GM18520 (cell line): ENCODE data around the gene ERI3.
"Not testable (repeated sequence)": the region's sequence is repeated elsewhere in the genome, so short reads cannot be mapped to it uniquely, and the experiment has no call there.

Source experiments
- ATAC-seq: cut with Tn5 transposase; IDR thresholded peaks from one replicate; pipeline ENCODE4 v1.9.1; 2021; ENCODE audit not compliant: unreplicated experiment

Gene ERI3

GRCh38 chr1:44217809-44218410 lies 137.1 kb downstream of the ERI3 start:
- no peak for ATAC-seq

GRCh38 chr1:44213222-44214112 lies 141.6 kb downstream of the ERI3 start, which contains the start of gene DMAP1:
Gene DMAP1 (plus strand): TSS chr1:44213471. CDS start chr1:44213754, 283 bp downstream.
- ATAC-seq, result peak; percentile 52

GRCh38 chr1:44212355-44213221 lies 142.5 kb downstream of the ERI3 start:
- no peak for ATAC-seq

GRCh38 chr1:44210595-44210994 lies 144.5 kb downstream of the ERI3 start:
- ATAC-seq, result no peak

GRCh38 chr1:44208226-44208625 lies 146.8 kb downstream of the ERI3 start:
- ATAC-seq, result no peak

- not testable (repeated sequence) for ATAC-seq
Measured at GRCh38 chr1:44206545-44206944, 148.5 kb downstream of the ERI3 start.

- no peak for ATAC-seq
Measured at GRCh38 chr1:44200336-44200735, 154.7 kb downstream of the ERI3 start.

GRCh38 chr1:44174630-44175029 lies 180.4 kb downstream of the ERI3 start:
- ATAC-seq, result no peak
